PC-3 (cell line): ENCODE measurements around the gene RBM6.

Source experiments
- EZH2 ChIP-seq: fragments of 300-600 bp; sonication (generic); IDR thresholded peaks from one replicate; pipeline ENCODE4 v1.6.1; 2017; ENCODE audit warnings: antibody characterized with exemption, mild to moderate bottlenecking, low read length; ENCODE audit not compliant: unreplicated experiment
- EZH2phosphoT487 ChIP-seq: fragments of 300-600 bp; sonication (generic); IDR thresholded peaks from 2 replicates; pipeline ENCODE4 v1.6.1; 2018; ENCODE audit warnings: mild to moderate bottlenecking, antibody characterized with exemption, low read length, borderline replicate concordance
- TF ChIP-seq, protein P1 (sequence below): fragments of 300-600 bp; sonication (generic); conservative IDR thresholded peaks from 2 replicates; pipeline ENCODE4 v1.5.1; 2017; ENCODE audit warnings: antibody characterized with exemption, low read depth, mild to moderate bottlenecking, low read length

DNA sequence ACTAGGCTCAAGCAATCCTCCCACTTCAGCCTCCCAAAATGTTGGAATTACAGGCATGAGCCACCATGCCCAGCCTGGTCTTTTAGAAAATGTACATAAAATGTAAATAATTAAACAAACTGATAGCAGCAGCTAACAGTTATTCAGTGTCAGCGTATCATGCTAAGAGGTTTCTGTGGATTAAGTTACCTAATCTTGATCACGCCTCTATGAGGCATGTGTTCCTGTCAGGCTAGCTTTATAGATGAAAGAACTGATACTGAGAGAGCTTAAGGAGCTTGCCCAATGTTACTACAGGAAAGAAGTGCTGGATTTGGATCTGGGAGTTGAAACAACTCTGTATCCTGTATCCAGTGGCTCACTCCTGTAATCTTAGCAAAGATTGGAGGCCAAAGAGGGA, 25.0 kb upstream of the RBM6 start:
- TF ChIP-seq, protein P1, sequence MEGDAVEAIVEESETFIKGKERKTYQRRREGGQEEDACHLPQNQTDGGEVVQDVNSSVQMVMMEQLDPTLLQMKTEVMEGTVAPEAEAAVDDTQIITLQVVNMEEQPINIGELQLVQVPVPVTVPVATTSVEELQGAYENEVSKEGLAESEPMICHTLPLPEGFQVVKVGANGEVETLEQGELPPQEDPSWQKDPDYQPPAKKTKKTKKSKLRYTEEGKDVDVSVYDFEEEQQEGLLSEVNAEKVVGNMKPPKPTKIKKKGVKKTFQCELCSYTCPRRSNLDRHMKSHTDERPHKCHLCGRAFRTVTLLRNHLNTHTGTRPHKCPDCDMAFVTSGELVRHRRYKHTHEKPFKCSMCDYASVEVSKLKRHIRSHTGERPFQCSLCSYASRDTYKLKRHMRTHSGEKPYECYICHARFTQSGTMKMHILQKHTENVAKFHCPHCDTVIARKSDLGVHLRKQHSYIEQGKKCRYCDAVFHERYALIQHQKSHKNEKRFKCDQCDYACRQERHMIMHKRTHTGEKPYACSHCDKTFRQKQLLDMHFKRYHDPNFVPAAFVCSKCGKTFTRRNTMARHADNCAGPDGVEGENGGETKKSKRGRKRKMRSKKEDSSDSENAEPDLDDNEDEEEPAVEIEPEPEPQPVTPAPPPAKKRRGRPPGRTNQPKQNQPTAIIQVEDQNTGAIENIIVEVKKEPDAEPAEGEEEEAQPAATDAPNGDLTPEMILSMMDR, result no peak
- TF ChIP-seq EZH2 (no peak), EZH2phosphoT487 (no peak)
